GM19395 (cell line): ENCODE data around the gene BCAR3.
"Not testable (repeated sequence)": the region's sequence is repeated elsewhere in the genome, so short reads cannot be mapped to it uniquely, and the experiment has no call there.

Source experiments
- ATAC-seq: cut with Tn5 transposase; IDR thresholded peaks from one replicate; pipeline ENCODE4 v1.9.1; 2021; ENCODE audit warnings: mild to moderate bottlenecking, moderate library complexity; ENCODE audit not compliant: unreplicated experiment

BCAR3 gene

GRCh38 chr1:93554883-93555872 lies 126.5 kb downstream of the BCAR3 start:
- no peak for ATAC-seq

GRCh38 chr1:93553886-93554490 lies 127.6 kb downstream of the BCAR3 start:
- not testable (repeated sequence) for ATAC-seq

- ATAC-seq = no peak
Measured at GRCh38 chr1:93552741-93553455, 128.7 kb downstream of the BCAR3 start.

GRCh38 chr1:93549811-93550210 lies 131.8 kb downstream of the BCAR3 start:
- ATAC-seq = no peak

GRCh38 chr1:93549131-93549530 lies 132.5 kb downstream of the BCAR3 start:
- no peak for ATAC-seq

- no peak for ATAC-seq
Measured at GRCh38 chr1:93546162-93546863, 135.3 kb downstream of the BCAR3 start.

- no peak for ATAC-seq
Measured at GRCh38 chr1:93542398-93542797, 139.2 kb downstream of the BCAR3 start.

- no peak for ATAC-seq
Measured at GRCh38 chr1:93541045-93541444, 140.6 kb downstream of the BCAR3 start.

- ATAC-seq = no peak
Measured at GRCh38 chr1:93537924-93538323, 143.7 kb downstream of the BCAR3 start.

GRCh38 chr1:93537396-93537795 lies 144.2 kb downstream of the BCAR3 start:
- no peak for ATAC-seq

GRCh38 chr1:93533677-93534076 lies 148.0 kb downstream of the BCAR3 start:
- ATAC-seq = no peak

- no peak for ATAC-seq
Measured at GRCh38 chr1:93532780-93533378, 148.8 kb downstream of the BCAR3 start.

- ATAC-seq = no peak
Measured at GRCh38 chr1:93531193-93531592, 150.4 kb downstream of the BCAR3 start.

- ATAC-seq = no peak
Measured at GRCh38 chr1:93528412-93528811, 153.2 kb downstream of the BCAR3 start.

GRCh38 chr1:93526431-93526830 lies 155.2 kb downstream of the BCAR3 start:
- ATAC-seq = no peak

- ATAC-seq = no peak
Measured at GRCh38 chr1:93525431-93525830, 156.2 kb downstream of the BCAR3 start.

- no peak for ATAC-seq
Measured at GRCh38 chr1:93522721-93523120, 158.9 kb downstream of the BCAR3 start.

GRCh38 chr1:93521618-93522017 lies 160.0 kb downstream of the BCAR3 start:
- no peak for ATAC-seq

- no peak for ATAC-seq
Measured at GRCh38 chr1:93519199-93519829, 162.3 kb downstream of the BCAR3 start.

- no peak for ATAC-seq
Measured at GRCh38 chr1:93518516-93518915, 163.1 kb downstream of the BCAR3 start.
